ENCODE measurements around the gene TMEM63B. TPM values are rescaled to one million over a fixed set of nuclear protein-coding genes. Genes with fewer than 3 reads are reported as not detected.

Gene TMEM63B
- total RNA-seq, 2 donors from 2014 or later, result 12.4 TPM

Other genes starting within 250 kb of the TMEM63B start
- 10 to 100 TPM; 31.9 to 54.3 TPM for gene MRPL14, start 102 bp upstream of the TMEM63B start, total RNA-seq
- gene CAPN11, start 31.3 kb downstream of the TMEM63B start, total RNA-seq, result under 1 TPM; 0.23 to 0.32 TPM
- gene MYMX, start 89.4 kb downstream of the TMEM63B start, total RNA-seq, result not detected
- 10 to 100 TPM; 37.1 to 56.5 TPM for gene SLC29A1, start 96.0 kb downstream of the TMEM63B start, total RNA-seq
- gene HSP90AB1, start 119.5 kb downstream of the TMEM63B start, total RNA-seq, result 1,000 to 10,000 TPM; 1,343 to 1,701 TPM
- gene SLC35B2, start 130.0 kb downstream of the TMEM63B start, total RNA-seq, result 10 to 100 TPM; 18.3 to 23.8 TPM
- 10 to 100 TPM; 17.7 to 19.9 TPM for gene NFKBIE, start 138.0 kb downstream of the TMEM63B start, total RNA-seq
- gene TMEM151B, start 142.9 kb downstream of the TMEM63B start, total RNA-seq, result under 1 TPM in 1 of 2 donors, not detected in 1; 0.20 TPM
- gene AARS2, start 185.8 kb downstream of the TMEM63B start, total RNA-seq, result 10 to 100 TPM in 1 of 2 donors, 1 to 10 TPM in 1; 7.3 to 19.7 TPM
- gene SPATS1, start 215.1 kb downstream of the TMEM63B start, total RNA-seq, result not detected